Measurements from ENCODE around the gene NONO. TPM values are rescaled to one million over a fixed set of nuclear protein-coding genes. Genes with fewer than 3 reads are reported as not detected.

The NONO gene
- total and polyA plus RNA-seq, 2 experiments from 2014 or later: 342 to 656 TPM

DNA sequence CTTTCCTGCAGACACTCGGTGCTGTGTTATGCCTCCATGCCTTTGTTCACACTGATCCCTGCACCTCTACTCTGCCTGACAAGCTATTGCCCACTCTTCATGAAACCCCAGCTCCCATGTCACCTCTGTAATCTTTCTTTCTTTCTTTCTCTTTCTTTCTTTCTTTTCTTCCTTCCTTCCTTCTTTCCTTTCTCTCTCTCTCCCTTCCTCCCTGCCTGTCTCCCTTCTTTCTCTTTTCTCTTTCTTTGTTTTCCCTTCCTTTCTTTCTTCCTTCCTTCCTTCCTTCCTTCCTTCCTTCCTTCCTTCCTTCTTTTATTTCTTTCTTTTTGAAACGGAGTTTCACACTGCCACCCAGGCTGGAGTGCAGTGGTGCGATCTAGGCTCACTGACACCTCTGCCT is 48.0 kb upstream of the NONO start (continued):
- no peak for TF ChIP-seq ZNF462 (CRISPR knock-in tag; IDR thresholded peaks at IDR 0.05)

DNA sequence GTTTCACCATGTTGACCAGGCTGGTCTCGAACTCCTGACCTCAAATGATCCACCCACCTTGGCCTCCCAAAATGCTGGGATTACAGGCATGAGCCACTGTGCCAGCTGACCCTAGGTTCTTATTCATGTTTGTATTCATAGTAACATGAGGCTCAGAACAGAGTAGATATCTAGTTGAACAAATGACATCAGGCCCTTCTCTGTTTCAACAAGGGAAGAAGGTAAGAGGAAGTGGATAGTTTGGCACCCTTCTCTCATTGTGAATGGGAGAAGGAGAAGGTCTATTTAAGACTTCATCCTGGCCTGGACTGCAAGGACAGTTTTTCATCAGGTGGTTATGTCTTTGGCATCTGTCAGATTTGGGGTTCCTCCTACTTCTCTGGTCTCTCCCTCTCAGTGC is 46.6 kb upstream of the NONO start:
- H3K27me3 ChIP-seq (ENCODE audit: insufficient read depth): no peaks in the 10 kb centered on the region
- no peaks in the 10 kb centered on the region for H3K9me2 ChIP-seq (ENCODE audit: insufficient read depth)
- Mint-ChIP-seq H3K4me3 (no peak overlapping the region), H3K27ac (no peak overlapping the region), H3K4me1 (no peaks in the 10 kb centered on the region), H3K9me3 (no peaks in the 10 kb centered on the region), H3K27me3 (ENCODE audit: insufficient read depth, low read depth, poor library complexity) (peaks cover 6% of the 10 kb centered on the region), H3K36me3 (ENCODE audit: low read depth) (peaks cover 25% of the 10 kb centered on the region)
- H2AFZ ChIP-seq: no peak overlapping the region
- DNase-seq (ENCODE audit: low spot score) (no peak), ATAC-seq (no peak)
- no peak overlapping the region for H3K27ac ChIP-seq (ENCODE audit: low read depth)
- no peak overlapping the region for H3K4me3 ChIP-seq
- H3K4me1 ChIP-seq (ENCODE audit: insufficient read depth): no peaks in the 10 kb centered on the region
- no peaks in the 10 kb centered on the region for H3K36me3 ChIP-seq (ENCODE audit: insufficient read depth)
- H4K20me1 ChIP-seq (replicated peaks; ENCODE audit: insufficient read depth): no peaks in the 10 kb centered on the region
- no peaks in the 10 kb centered on the region for H3F3A ChIP-seq (replicated peaks; ENCODE audit: low read depth)
- no peak for TF ChIP-seq ZNF331 (CRISPR knock-in tag; IDR thresholded peaks at IDR 0.05; ENCODE audit: low read depth)
- TF ChIP-seq POLR2AphosphoS5 (IDR thresholded peaks at IDR 0.05; ENCODE audit: low read depth): no peak
- TF ChIP-seq STAT1 (IDR thresholded peaks at IDR 0.05; ENCODE audit: unreplicated experiment): no peak
- TF ChIP-seq EZH2 (IDR thresholded peaks at IDR 0.05; ENCODE audit: low read depth, unreplicated experiment): no peak
- TF ChIP-seq EZH2phosphoT487 (IDR thresholded peaks at IDR 0.05; ENCODE audit: unreplicated experiment): no peak
- no peaks in the 10 kb centered on the region for H3K79me2 ChIP-seq (replicated peaks; ENCODE audit: insufficient read depth)
- no peak overlapping the region for H3K4me2 ChIP-seq

Data from GM23338 (cell line).